WTC11 (cell line): ENCODE results near the gene MCF2L2. TPM values are rescaled to one million over a fixed set of nuclear protein-coding genes. Genes with fewer than 3 reads are reported as not detected.

Experiments used
- ATAC-seq: fragments of 200-7000 bp; cut with Tn5 transposase; 2 replicates; pipeline ENCODE4 v1.10.0; 2021; ENCODE audit warnings: mild to moderate bottlenecking, moderate library complexity
- CTCF ChIA-PET: fragments of 300-600 bp; sonication (Branson Sonifier 250); formaldehyde crosslinking; loops from one replicate; lab custom pipeline; 2021; ENCODE audit warnings: antibody characterized with exemption; lab: Charles Lee
- POLR2A ChIA-PET: fragments of 350-600 bp; sonication (Branson Sonifier 250); formaldehyde crosslinking; loops from one replicate; lab custom pipeline; 2021; ENCODE audit warnings: antibody characterized with exemption; lab: Charles Lee
- DNase-seq: peaks from one replicate; pipeline ENCODE4 v3.0.0; 2021; ENCODE audit warnings: low spot score
- H3K27ac Mint-ChIP-seq: 2 replicates; pipeline ENCODE4 v1.8.0; 2021; ENCODE audit warnings: mixed read lengths
- H3K27me3 Mint-ChIP-seq: 2 replicates; pipeline ENCODE4 v1.8.0; 2021; ENCODE audit warnings: low read depth, mild to moderate bottlenecking, moderate library complexity, mixed read lengths
- H3K36me3 Mint-ChIP-seq: 2 replicates; pipeline ENCODE4 v1.8.0; 2021; ENCODE audit warnings: mixed read lengths
- H3K4me1 Mint-ChIP-seq: 2 replicates; pipeline ENCODE4 v1.8.0; 2022; ENCODE audit warnings: mixed read lengths
- H3K4me3 Mint-ChIP-seq: 2 replicates; pipeline ENCODE4 v1.8.0; 2021; ENCODE audit warnings: mild to moderate bottlenecking, moderate library complexity, mixed read lengths
- H3K9me3 Mint-ChIP-seq: 2 replicates; pipeline ENCODE4 v1.8.0; 2021; ENCODE audit warnings: mixed read lengths
- ATF3 ChIP-seq: sonication (generic); formaldehyde crosslinking; conservative IDR thresholded peaks from 2 replicates; pipeline ENCODE4 v1.8.1; 2022; ENCODE audit warnings: mild to moderate bottlenecking, missing genetic modification reagents
- E2F5 ChIP-seq: sonication (generic); formaldehyde crosslinking; IDR thresholded peaks from 2 replicates; pipeline ENCODE4 v1.8.1; 2022; ENCODE audit warnings: mild to moderate bottlenecking, moderate library complexity, missing genetic modification reagents
- ELF4 ChIP-seq: sonication (generic); formaldehyde crosslinking; IDR thresholded peaks from 2 replicates; pipeline ENCODE4 v1.8.1; 2022; ENCODE audit warnings: low read depth, mild to moderate bottlenecking, moderate library complexity, missing genetic modification reagents
- EMX1 ChIP-seq: fragments of 250-450 bp; sonication (Bioruptor Pico); IDR thresholded peaks from 2 replicates; pipeline ENCODE4 v1.8.0; 2021; ENCODE audit warnings: mild to moderate bottlenecking
- MLX ChIP-seq: sonication (generic); formaldehyde crosslinking; IDR thresholded peaks from 2 replicates; pipeline ENCODE4 v1.8.1; 2023; ENCODE audit warnings: mild to moderate bottlenecking, missing genetic modification reagents, moderate library complexity
- MXD4 ChIP-seq: fragments of 250-450 bp; sonication (Bioruptor Pico); IDR thresholded peaks from 2 replicates; pipeline ENCODE4 v1.8.0; 2021; ENCODE audit warnings: mild to moderate bottlenecking, moderate library complexity, borderline replicate concordance
- NR2C2 ChIP-seq: sonication (generic); formaldehyde crosslinking; IDR thresholded peaks from 2 replicates; pipeline ENCODE4 v1.8.0; 2022; ENCODE audit warnings: mild to moderate bottlenecking, missing genetic modification reagents
- PRRX2 ChIP-seq: fragments of 250-450 bp; sonication (Bioruptor Pico); IDR thresholded peaks from 2 replicates; pipeline ENCODE4 v1.8.0; 2021; ENCODE audit warnings: mild to moderate bottlenecking
- RORB ChIP-seq: fragments of 250-450 bp; sonication (Bioruptor Pico); IDR thresholded peaks from 2 replicates; pipeline ENCODE4 v1.9.0; 2021; ENCODE audit warnings: mild to moderate bottlenecking
- TEAD4 ChIP-seq: sonication (generic); formaldehyde crosslinking; IDR thresholded peaks from 2 replicates; pipeline ENCODE4 v1.8.0; 2022; ENCODE audit warnings: mild to moderate bottlenecking, missing genetic modification reagents
- ZNF121 ChIP-seq: sonication (generic); formaldehyde crosslinking; IDR thresholded peaks from 2 replicates; pipeline ENCODE4 v1.8.0; 2023; ENCODE audit warnings: missing genetic modification reagents
- ZNF138 ChIP-seq: sonication (generic); formaldehyde crosslinking; conservative IDR thresholded peaks from 2 replicates; pipeline ENCODE4 v1.8.1; 2022; ENCODE audit warnings: mild to moderate bottlenecking, moderate library complexity, missing genetic modification reagents
- ZNF532 ChIP-seq: fragments of 250-450 bp; sonication (Bioruptor Pico); IDR thresholded peaks from 2 replicates; pipeline ENCODE4 v1.9.0; 2021; ENCODE audit warnings: mild to moderate bottlenecking, borderline replicate concordance
- total RNA-seq: library from RNA; stranded (reverse); gene quantifications from 3 replicates; pipeline ENCODE4 v1.2.3, GENCODE V29; 2021
- TF ChIP-seq, protein P1 (sequence below): sonication (generic); formaldehyde crosslinking; IDR thresholded peaks from 2 replicates; pipeline ENCODE4 v1.8.0; 2022; ENCODE audit warnings: mild to moderate bottlenecking, missing genetic modification reagents
- TF ChIP-seq, protein P2 (sequence below): sonication (generic); formaldehyde crosslinking; IDR thresholded peaks from 2 replicates; pipeline ENCODE4 v1.8.1; 2023; ENCODE audit warnings: mild to moderate bottlenecking, missing genetic modification reagents, moderate library complexity
- TF ChIP-seq, protein P3 (sequence below): fragments of 250-450 bp; sonication (Bioruptor Pico); IDR thresholded peaks from 2 replicates; pipeline ENCODE4 v1.9.0; 2021; ENCODE audit warnings: mild to moderate bottlenecking
- TF ChIP-seq, protein P4 (sequence below): fragments of 250-450 bp; sonication (Bioruptor Pico); IDR thresholded peaks from 2 replicates; pipeline ENCODE4 v1.8.0; 2021; ENCODE audit warnings: mild to moderate bottlenecking

The MCF2L2 gene
- total RNA-seq, 1 experiment from 2014 or later = 7.5 TPM

- POLR2A ChIA-PET = interaction anchor here (0.7 kb wide), 1 partner anchor 148 kb away, joined by 3 read pairs; no protein-coding TSS in a partner anchor
- H3K4me1 Mint-ChIP-seq = peaks cover 17% of the 10 kb centered on the region
- no peaks in the 10 kb centered on the region for H3K36me3 Mint-ChIP-seq
Observed at GRCh38 chr3:183301937-183302580, 126.4 kb downstream of the MCF2L2 start.

More at GRCh38 chr3:183301937-183302580, 126.4 kb downstream of the MCF2L2 start:
- ATAC-seq = no peak
- no peak overlapping the region for H3K27ac Mint-ChIP-seq
- no peak for TF ChIP-seq MLX
- no peak for TF ChIP-seq RORB (CRISPR knock-in tag)
- TF ChIP-seq, protein P1, sequence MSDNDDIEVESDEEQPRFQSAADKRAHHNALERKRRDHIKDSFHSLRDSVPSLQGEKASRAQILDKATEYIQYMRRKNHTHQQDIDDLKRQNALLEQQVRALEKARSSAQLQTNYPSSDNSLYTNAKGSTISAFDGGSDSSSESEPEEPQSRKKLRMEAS (CRISPR knock-in tag) = no peak
- TF ChIP-seq ZNF121 (CRISPR knock-in tag) = no peak
- no peak for TF ChIP-seq EMX1 (CRISPR knock-in tag)
- TF ChIP-seq, protein P2, sequence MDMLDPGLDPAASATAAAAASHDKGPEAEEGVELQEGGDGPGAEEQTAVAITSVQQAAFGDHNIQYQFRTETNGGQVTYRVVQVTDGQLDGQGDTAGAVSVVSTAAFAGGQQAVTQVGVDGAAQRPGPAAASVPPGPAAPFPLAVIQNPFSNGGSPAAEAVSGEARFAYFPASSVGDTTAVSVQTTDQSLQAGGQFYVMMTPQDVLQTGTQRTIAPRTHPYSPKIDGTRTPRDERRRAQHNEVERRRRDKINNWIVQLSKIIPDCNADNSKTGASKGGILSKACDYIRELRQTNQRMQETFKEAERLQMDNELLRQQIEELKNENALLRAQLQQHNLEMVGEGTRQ = no peak
- no peak for TF ChIP-seq E2F5 (CRISPR knock-in tag)
- TF ChIP-seq, protein P3, sequence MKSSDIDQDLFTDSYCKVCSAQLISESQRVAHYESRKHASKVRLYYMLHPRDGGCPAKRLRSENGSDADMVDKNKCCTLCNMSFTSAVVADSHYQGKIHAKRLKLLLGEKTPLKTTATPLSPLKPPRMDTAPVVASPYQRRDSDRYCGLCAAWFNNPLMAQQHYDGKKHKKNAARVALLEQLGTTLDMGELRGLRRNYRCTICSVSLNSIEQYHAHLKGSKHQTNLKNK (CRISPR knock-in tag) = no peak
- TF ChIP-seq MXD4 = no peak
- TF ChIP-seq TEAD4 (CRISPR knock-in tag) = no peak
- no peak for TF ChIP-seq ZNF138 (CRISPR knock-in tag)
- no peak for TF ChIP-seq ZNF532
- TF ChIP-seq, protein P4, sequence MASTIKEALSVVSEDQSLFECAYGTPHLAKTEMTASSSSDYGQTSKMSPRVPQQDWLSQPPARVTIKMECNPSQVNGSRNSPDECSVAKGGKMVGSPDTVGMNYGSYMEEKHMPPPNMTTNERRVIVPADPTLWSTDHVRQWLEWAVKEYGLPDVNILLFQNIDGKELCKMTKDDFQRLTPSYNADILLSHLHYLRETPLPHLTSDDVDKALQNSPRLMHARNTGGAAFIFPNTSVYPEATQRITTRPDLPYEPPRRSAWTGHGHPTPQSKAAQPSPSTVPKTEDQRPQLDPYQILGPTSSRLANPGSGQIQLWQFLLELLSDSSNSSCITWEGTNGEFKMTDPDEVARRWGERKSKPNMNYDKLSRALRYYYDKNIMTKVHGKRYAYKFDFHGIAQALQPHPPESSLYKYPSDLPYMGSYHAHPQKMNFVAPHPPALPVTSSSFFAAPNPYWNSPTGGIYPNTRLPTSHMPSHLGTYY (CRISPR knock-in tag) = no peak
- no peak for TF ChIP-seq NR2C2 (CRISPR knock-in tag)
- no peak for TF ChIP-seq PRRX2
- TF ChIP-seq ELF4 (CRISPR knock-in tag) = no peak
- TF ChIP-seq ATF3 (CRISPR knock-in tag) = no peak
- no peaks in the 10 kb centered on the region for H3K9me3 Mint-ChIP-seq
- CTCF ChIA-PET = interaction anchor here (0.6 to 1.7 kb wide), 3 partner anchors 63 to 117 kb away, joined by 3 to 4 read pairs (median 3); no protein-coding TSS in a partner anchor
- H3K4me3 Mint-ChIP-seq = no peak overlapping the region
- H3K27me3 Mint-ChIP-seq = no peaks in the 10 kb centered on the region
- DNase-seq = no peak
